Tibial artery (tissue), 4 donors: ENCODE results near the gene C13orf46.

Source experiments
- DNase-seq, 2 donors: peaks; one replicate each; pipeline ENCODE4 v3.0.0-alpha.2; 2019
- H3K27ac ChIP-seq, 2 donors: fragments of 200-600 bp; sonication (generic) in 1 of 2; 1 replicate in 1 of 2; 2 replicates in 1 of 2; pipeline ENCODE4 v1.5.1; 2018 to 2019; ENCODE audit warnings: mild to moderate bottlenecking in 1 of 2
- H3K27me3 ChIP-seq, 2 donors: fragments of 200-600 bp; sonication (generic) in 1 of 2; one replicate each; pipeline versions ENCODE4 v1.5.1 to v1.6.0; 2016 to 2019
- H3K36me3 ChIP-seq, 3 donors: fragments of 200-600 bp; sonication (generic) in 2 of 3; one replicate each; pipeline ENCODE4 v1.5.1; 2016 to 2019; ENCODE audit warnings: mild to moderate bottlenecking in 2 of 3
- H3K4me1 ChIP-seq, 4 donors: fragments of 200-600 bp; sonication (generic) in 2 of 4; 1 replicate in 3 of 4; 2 replicates in 1 of 4; pipeline ENCODE4 v1.5.1; 2016 to 2019
- H3K4me3 ChIP-seq, 2 donors: fragments of 200-600 bp; sonication (generic) in 1 of 2; 1 replicate in 1 of 2; 2 replicates in 1 of 2; pipeline ENCODE4 v1.5.1; 2018 to 2019; ENCODE audit warnings: mild to moderate bottlenecking in 2 of 2
- H3K9me3 ChIP-seq, 3 donors: fragments of 200-600 bp; sonication (generic) in 1 of 3; one replicate each; pipeline ENCODE4 v1.5.1; 2016 to 2019
- intact Hi-C: fragments of 100-400 bp; cut with DNase I; formaldehyde crosslinking; loops from one replicate; pipeline ENCODE4 v1.15.0; 2023; ENCODE audit warnings: low total_unique reads
- TF ChIP-seq, protein P1 (sequence below), 2 experiments: fragments of 200-600 bp in 1 of 2; fragments of 450-650 bp in 1 of 2; IDR thresholded peaks; one replicate each; pipeline ENCODE4 v1.5.1; 2017 to 2019; ENCODE audit warnings: antibody characterized with exemption in 2 of 2, mild to moderate bottlenecking in 1 of 2, moderate library complexity in 1 of 2

C13orf46 gene

DNA sequence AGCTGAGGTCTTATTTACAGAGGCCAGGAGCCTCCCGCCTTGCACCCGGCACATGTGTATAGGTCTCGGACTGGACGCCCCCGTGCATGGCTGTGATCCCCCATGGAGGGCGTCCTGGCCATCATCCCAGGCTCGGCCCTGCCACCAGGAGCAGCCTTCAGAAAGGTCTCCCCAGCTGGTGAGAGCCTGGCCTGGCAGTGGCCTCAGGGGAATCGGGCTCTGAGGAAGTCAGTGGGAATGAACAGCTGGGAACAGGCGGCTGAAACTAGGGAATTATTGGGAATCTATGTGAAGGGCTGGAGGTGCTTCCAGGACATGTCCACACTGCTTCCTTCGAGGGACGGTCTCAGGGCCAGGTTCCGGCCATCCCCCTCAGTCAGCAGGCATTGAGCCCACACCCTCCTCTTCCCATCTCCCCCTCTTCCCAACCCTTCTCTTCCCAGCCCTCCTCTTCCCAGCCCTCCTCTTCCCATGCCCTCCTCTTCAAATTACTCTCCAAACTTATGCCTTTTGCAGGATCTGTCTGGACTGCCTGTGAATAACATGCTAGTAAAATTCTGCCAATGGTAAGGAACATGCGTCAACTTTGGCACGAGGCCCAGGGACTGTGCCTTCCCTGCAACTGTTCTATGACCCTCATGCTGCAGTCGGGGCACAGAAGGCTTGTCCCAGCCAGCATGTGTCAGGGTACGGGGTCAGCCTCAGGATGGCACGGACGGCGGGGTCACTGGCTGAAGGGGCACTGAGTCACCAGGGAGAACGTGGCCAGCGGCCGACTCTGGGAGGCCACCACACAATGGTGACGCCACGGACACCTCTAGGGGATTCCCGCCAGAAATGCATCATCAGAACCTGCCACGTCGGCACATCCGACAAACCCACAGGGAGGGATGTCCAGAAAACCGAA lies 24.2 kb upstream of the C13orf46 start:
- TF ChIP-seq, protein P1, sequence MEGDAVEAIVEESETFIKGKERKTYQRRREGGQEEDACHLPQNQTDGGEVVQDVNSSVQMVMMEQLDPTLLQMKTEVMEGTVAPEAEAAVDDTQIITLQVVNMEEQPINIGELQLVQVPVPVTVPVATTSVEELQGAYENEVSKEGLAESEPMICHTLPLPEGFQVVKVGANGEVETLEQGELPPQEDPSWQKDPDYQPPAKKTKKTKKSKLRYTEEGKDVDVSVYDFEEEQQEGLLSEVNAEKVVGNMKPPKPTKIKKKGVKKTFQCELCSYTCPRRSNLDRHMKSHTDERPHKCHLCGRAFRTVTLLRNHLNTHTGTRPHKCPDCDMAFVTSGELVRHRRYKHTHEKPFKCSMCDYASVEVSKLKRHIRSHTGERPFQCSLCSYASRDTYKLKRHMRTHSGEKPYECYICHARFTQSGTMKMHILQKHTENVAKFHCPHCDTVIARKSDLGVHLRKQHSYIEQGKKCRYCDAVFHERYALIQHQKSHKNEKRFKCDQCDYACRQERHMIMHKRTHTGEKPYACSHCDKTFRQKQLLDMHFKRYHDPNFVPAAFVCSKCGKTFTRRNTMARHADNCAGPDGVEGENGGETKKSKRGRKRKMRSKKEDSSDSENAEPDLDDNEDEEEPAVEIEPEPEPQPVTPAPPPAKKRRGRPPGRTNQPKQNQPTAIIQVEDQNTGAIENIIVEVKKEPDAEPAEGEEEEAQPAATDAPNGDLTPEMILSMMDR (IDR thresholded peaks at IDR 0.05): no peak
- Histone ChIP-seq H3K4me1 (peaks cover 0 to 13% (median 10%) of the 10 kb centered on the region in 4 donors), H3K27me3 (no peaks in the 10 kb centered on the region), H3K36me3 (peaks cover 10 to 71% (median 41%) of the 10 kb centered on the region in 3 donors), H3K9me3 (no peaks in the 10 kb centered on the region), H3K4me3 (no peak overlapping the region), H3K27ac (peak overlapping the region; percentile 51 to 57)
- intact Hi-C loops: no loop called here
- peak; percentile 78 to 88 for DNase-seq

DNA sequence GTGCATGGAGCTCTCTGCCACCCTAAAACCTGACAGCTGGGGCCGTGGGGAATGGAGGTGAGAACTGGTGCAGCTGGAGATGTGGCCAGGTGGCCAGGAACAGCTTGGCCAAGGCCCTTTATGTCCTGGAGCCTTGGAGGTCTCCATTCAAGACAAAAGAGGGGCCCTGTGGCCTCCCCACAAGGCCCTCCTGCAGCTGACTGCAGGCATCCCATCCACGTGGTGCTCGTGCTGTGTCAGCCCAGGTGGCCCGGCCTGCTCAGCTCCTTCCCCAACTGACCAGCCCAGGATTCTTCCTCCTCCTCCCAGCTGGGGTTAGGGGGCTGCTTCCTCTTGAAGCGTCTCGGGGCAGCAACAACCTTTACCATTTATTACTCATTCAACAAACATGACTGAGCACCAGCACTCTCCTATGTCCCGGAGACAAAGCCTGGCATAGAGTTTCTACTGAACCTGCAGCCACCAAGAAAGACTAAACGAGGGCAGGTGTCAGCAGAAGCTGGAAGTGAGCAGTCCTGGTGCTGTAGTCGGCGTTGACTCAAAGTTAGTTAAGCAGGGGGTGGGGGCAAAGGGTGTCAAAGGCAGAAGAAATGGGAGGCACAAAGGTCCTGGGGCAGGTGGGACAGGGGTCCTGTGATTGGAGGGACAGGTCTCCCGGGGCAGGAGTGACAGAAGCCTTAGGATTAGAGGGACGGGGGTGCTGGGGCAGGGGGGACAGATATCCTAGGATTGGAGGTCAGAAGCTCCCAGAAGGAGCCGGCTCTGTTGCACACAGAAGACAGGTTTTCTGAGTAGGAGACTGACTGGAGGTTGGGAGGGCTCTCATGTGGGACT lies 23.3 kb upstream of the C13orf46 start:
- DNase-seq: no peak
- Histone ChIP-seq H3K4me1 (peaks cover 0 to 13% (median 10%) of the 10 kb centered on the region in 4 donors), H3K27me3 (no peaks in the 10 kb centered on the region), H3K4me3 (no peak overlapping the region), H3K27ac (peak overlapping the region; percentile 51 to 57), H3K9me3 (no peaks in the 10 kb centered on the region), H3K36me3 (peaks cover 5 to 67% (median 42%) of the 10 kb centered on the region in 3 donors)
- TF ChIP-seq, protein P1 (IDR thresholded peaks at IDR 0.05): no peak
- intact Hi-C loops: loop anchor here (1.0 kb wide), 1 partner anchor 24 kb away; no protein-coding TSS in a partner anchor

DNA sequence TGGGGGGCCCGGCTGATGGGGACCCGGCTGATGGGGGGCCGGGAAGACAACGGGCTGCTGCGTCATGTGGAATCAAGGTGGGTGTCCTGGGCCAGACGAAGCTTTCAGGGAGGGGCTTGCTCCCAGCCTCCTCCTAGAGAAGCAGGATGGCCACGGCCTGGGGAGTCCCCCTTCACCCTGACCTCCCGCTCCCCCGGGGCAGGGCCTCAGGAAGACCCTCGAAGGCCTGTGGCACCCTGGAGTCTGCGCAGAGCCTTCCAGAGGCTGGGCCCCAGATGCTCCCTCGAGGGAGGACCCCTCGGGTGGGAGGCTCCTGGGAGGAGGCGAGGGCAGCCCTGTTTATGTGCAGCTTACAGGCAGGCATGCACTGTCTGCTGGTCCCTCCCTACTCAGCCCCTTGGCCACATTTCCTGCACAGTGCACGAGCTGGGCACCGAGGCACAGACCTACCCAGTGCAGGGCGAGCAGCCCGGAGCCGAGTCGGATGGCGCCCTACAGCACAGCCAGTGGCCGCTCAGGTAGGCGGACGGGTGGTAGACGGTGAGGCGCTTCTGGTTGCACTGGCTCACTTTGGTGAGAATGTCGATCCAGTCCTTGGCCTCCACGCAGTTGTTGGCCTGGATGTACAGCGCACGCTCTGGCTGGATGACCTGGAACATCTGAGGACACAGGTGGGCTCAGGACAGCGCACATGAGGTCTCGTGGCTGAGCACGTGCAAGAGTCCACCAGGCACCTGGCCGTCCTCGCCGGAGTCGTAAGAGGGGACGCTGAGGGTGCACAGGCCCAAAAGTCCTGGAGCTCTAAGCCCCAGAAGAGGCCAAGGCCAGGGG lies 22.4 kb upstream of the C13orf46 start:
- no peak for DNase-seq
- Histone ChIP-seq H3K27ac (no peak overlapping the region), H3K9me3 (no peaks in the 10 kb centered on the region), H3K4me3 (no peak overlapping the region), H3K36me3 (peaks cover 10 to 67% (median 49%) of the 10 kb centered on the region in 3 donors), H3K4me1 (peaks cover 0 to 13% (median 10%) of the 10 kb centered on the region in 4 donors), H3K27me3 (no peaks in the 10 kb centered on the region)
- TF ChIP-seq, protein P1 (IDR thresholded peaks at IDR 0.05): no peak
- intact Hi-C loops: loop anchor here (1.0 kb wide), 1 partner anchor 25 kb away; no protein-coding TSS in a partner anchor

DNA sequence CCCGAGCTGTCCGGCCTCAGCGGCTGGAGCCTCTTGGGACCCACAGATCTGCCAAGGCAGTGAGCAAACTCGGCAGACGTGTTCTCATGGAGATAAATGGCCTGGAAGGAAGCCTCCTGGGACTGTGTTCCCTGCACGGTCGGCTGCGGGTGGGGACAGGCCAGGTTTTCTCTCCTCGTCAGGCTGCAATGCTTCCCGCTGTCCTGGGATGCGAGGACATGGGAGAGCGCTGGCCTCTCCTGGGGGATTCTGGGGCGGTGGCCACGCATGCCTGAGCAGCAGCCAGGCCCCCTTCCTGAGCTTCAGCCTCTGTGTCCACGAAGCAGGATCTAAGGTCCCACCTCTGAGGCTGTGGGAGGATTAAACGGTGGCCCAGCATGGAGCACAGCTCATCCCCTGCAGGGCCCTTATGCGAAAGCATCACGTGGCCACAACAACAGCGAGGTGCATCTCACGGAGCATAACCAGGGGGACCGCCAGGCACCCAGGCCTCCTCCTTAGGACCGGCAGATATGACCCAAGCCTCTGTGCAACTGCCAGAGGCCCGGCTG lies 21.2 kb upstream of the C13orf46 start:
- no peaks in the 10 kb centered on the region for H3K27me3 ChIP-seq
- TF ChIP-seq, protein P1 (IDR thresholded peaks at IDR 0.05): no peak
- H3K4me3 ChIP-seq: no peak overlapping the region
- no peak overlapping the region for H3K27ac ChIP-seq
- peaks cover 18 to 67% (median 53%) of the 10 kb centered on the region in 3 donors for H3K36me3 ChIP-seq
- intact Hi-C loops: no loop called here
- peaks cover 0 to 13% (median 10%) of the 10 kb centered on the region in 4 donors for H3K4me1 ChIP-seq
- no peaks in the 10 kb centered on the region for H3K9me3 ChIP-seq
- DNase-seq: peak in 1 of 2 donors; percentile 53
